ENCODE data around the gene BTC.
"Not testable (repeated sequence)": the region's sequence is repeated elsewhere in the genome, so short reads cannot be mapped to it uniquely, and the experiment has no call there.

Gene BTC

GRCh38 chr4:74764119-74764518, 30.2 kb downstream of the BTC start:
- no peak overlapping the region for H3K27ac ChIP-seq
- peak; percentile 12 for DNase-seq (ENCODE audit: low read depth, low spot score)

- DNase-seq (ENCODE audit: low read depth, low spot score): no peak
- H3K27ac ChIP-seq: no peak overlapping the region
Measured at GRCh38 chr4:74758551-74759145, 35.7 kb downstream of the BTC start.

GRCh38 chr4:74757136-74757535, 37.2 kb downstream of the BTC start:
- DNase-seq (ENCODE audit: low read depth, low spot score): no peak
- H3K27ac ChIP-seq: no peak overlapping the region

- H3K27ac ChIP-seq: no peak overlapping the region
- no peak for DNase-seq (ENCODE audit: low read depth, low spot score)
Measured at GRCh38 chr4:74755486-74755885, 38.8 kb downstream of the BTC start.

- no peak for DNase-seq (ENCODE audit: low read depth, low spot score)
- no peak overlapping the region for H3K27ac ChIP-seq
Measured at GRCh38 chr4:74754218-74754617, 40.1 kb downstream of the BTC start.

- no peak overlapping the region for H3K27ac ChIP-seq
- DNase-seq (ENCODE audit: low read depth, low spot score): no peak
Measured at GRCh38 chr4:74752798-74753197, 41.5 kb downstream of the BTC start.

- no peak overlapping the region for H3K27ac ChIP-seq
- DNase-seq (ENCODE audit: low read depth, low spot score): no peak
Measured at GRCh38 chr4:74751856-74752255, 42.5 kb downstream of the BTC start.

GRCh38 chr4:74751247-74751646, 43.1 kb downstream of the BTC start:
- no peak for DNase-seq (ENCODE audit: low read depth, low spot score)
- no peak overlapping the region for H3K27ac ChIP-seq

- H3K27ac ChIP-seq: no peak overlapping the region
- DNase-seq (ENCODE audit: low read depth, low spot score): no peak
Measured at GRCh38 chr4:74742185-74742584, 52.1 kb downstream of the BTC start.

- peak; percentile 62 for DNase-seq (ENCODE audit: low read depth, low spot score)
- H3K27ac ChIP-seq: peak overlapping the region; percentile 5
Measured at GRCh38 chr4:74738464-74739143, 55.7 kb downstream of the BTC start.

GRCh38 chr4:74734995-74735394, 59.3 kb downstream of the BTC start:
- no peak for DNase-seq (ENCODE audit: low read depth, low spot score)
- no peak overlapping the region for H3K27ac ChIP-seq

- DNase-seq (ENCODE audit: low read depth, low spot score): no peak
- no peak overlapping the region for H3K27ac ChIP-seq
Measured at GRCh38 chr4:74733756-74734155, 60.6 kb downstream of the BTC start.

- no peak for DNase-seq (ENCODE audit: low read depth, low spot score)
- H3K27ac ChIP-seq: no peak overlapping the region
Measured at GRCh38 chr4:74724979-74725378, 69.3 kb downstream of the BTC start.

GRCh38 chr4:74716436-74716765, 77.9 kb downstream of the BTC start:
- no peak overlapping the region for H3K27ac ChIP-seq
- no peak for DNase-seq (ENCODE audit: low read depth, low spot score)

GRCh38 chr4:74715706-74716435, 78.5 kb downstream of the BTC start:
- no peak for DNase-seq (ENCODE audit: low read depth, low spot score)
- H3K27ac ChIP-seq: no peak overlapping the region

GRCh38 chr4:74714611-74715130, 79.7 kb downstream of the BTC start:
- no peak overlapping the region for H3K27ac ChIP-seq
- DNase-seq (ENCODE audit: low read depth, low spot score): no peak

GRCh38 chr4:74708135-74708534, 86.2 kb downstream of the BTC start:
- not testable (repeated sequence) for DNase-seq (ENCODE audit: low read depth, low spot score); H3K27ac ChIP-seq
